ENCODE data around the gene MRPS26.

GRCh38 chr20:3051385-3052019 is 5.7 kb downstream of the MRPS26 start:
- TF ChIP-seq CTCF (IDR thresholded peaks at IDR 0.05) = no peak
- no peak for TF ChIP-seq EP300 (IDR thresholded peaks at IDR 0.05)
- TF ChIP-seq POLR2A (IDR thresholded peaks at IDR 0.05) = no peak
